Cardiac septum (tissue), 1 donor: Measurements from ENCODE around the gene TUBA4A. TPM values are rescaled to one million over a fixed set of nuclear protein-coding genes. Genes with fewer than 3 reads are reported as not detected.
"Not testable (repeated sequence)": the region's sequence is repeated elsewhere in the genome, so short reads cannot be mapped to it uniquely, and the experiment has no call there.

Experiments
- DNase-seq: peaks from one replicate; pipeline ENCODE4 v3.0.0-alpha.2; 2020; ENCODE audit warnings: low spot score
- intact Hi-C: fragments of 100-400 bp; cut with DNase I; formaldehyde crosslinking; loops from one replicate; pipeline ENCODE4 v1.14.0; 2022
- total RNA-seq: library from RNA; stranded (reverse); fragmentation: NEBNext Ultra II Directional; extraction: Animal tissue kit (Norgen Biotek cat#: 25700); gene quantifications from one replicate; pipeline ENCODE4 v1.2.1, GENCODE V29; 2021
- donor health status: DM: no; HTN: no; CAD: no.

The TUBA4A gene
- total RNA-seq, 1 donor from 2014 or later: 164 TPM

DNA sequence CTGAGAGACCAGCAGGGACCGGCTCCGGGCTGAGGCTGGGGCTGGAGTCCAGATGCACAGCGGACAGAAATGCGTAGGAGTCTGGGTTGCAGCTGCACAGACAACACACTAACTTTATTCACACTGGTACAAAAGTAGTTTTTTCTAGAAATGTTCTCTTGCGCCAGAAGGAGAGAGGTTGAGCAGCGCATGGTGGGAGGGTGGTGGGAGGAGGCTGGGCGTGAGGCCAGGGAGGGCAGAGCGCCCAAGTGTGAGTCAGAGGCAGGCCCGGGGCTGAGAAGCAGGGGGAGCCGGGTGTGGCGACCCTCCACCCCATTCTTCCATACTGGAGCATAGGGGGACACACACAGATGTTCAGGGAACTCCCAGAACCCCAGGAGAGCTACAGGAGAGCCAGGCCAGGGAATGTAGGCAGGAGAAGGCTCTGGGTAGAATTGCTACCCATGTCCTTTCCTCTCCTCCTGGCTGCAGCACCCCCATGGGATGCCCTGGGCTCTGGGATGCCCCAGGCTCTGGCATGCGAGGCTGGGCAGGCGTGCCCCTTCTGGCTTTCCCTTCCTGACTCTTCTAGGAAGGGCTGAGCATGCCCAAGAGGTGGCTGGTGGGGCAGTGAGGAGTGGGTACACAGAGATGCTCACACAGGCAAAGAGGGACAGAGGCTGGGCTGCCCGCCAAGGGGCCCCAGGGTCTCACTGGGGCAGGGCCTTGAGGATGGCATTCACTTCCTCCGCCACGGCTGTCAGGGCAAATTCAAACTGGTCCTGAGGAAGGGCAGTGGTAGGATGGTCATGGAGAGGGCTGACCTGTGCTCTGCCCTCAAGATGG, 36.0 kb upstream of the TUBA4A start:
- intact Hi-C loops: loop anchor here (5.0 kb wide), 1 partner anchor 42 kb away; the partner anchor contains the start of genes GLB1L and STK16
- DNase-seq: peak; percentile 79

- intact Hi-C loops: no loop called here
- DNase-seq: peak; percentile 29
Measured at GRCh38 chr2:219289195-219289536, 35.4 kb upstream of the TUBA4A start.

- peak; percentile 55 for DNase-seq
- intact Hi-C loops: no loop called here
Measured at GRCh38 chr2:219287580-219288265, 34.0 kb upstream of the TUBA4A start.

GRCh38 chr2:219287116-219287440, 33.4 kb upstream of the TUBA4A start:
- intact Hi-C loops, DNase-seq: not testable (repeated sequence)

DNA sequence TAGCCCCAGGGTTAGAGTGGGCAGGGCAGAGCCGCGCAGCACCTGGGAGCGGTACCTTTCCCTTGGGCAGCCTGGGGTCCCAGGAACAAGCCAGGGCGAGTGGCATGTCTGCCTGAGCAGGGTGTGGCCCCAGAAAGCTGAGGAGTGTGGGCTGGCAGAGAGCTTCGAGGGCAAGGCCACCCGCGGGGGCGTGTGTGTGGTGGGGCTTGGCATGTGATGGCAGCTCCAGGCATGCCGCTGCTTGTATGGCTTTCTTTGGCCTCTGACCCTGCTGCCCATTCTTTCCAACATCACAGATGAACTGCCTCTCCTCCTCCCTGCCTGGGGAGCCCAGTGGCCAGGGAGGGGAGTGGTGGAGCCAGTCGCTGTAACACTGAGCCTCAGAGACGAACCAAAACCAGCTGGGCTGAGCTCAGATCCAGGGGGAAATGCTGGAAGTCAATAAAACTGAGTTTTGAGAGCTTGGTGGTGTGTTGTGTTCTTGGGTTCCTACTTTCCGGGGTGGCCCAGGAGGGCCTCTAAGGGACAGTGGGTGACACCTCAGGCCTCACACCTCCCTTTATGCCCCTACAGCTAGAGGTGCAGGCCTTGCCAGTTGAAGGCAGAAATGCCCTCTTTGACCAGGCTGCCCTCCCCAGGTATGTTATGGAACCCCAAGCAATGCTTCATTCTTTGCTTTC, 32.9 kb upstream of the TUBA4A start:
- peak; percentile 74 for DNase-seq
- intact Hi-C loops: no loop called here

DNA sequence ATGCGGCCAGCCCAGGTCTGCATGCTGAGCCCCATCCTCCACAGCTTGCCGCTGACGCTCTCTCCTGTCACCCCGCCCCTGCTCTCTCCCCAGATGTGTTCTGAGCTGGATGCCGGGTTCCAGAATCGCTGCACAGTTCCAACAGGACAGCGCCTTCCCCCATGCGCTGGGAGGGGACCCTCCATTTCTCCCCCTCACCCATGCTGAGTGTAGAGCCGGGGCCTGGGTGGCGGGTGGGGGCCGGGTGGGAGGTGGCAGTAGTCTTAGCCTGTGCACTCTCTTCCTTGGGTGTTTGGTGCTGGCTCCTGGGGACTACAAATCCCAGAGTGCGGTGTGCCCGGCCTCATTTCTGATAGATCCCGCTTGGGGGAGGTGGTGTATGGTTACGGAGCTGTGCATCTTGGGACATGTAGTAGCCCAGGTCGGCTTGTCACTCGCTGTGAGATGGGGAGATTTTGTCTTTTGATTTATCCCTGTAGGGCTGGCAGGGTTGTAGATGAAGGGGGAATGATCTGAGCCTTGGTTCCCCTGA, 32.2 kb upstream of the TUBA4A start:
- peak; percentile 69 for DNase-seq
- intact Hi-C loops: no loop called here

GRCh38 chr2:219285373-219285735, 31.6 kb upstream of the TUBA4A start:
- intact Hi-C loops: no loop called here
- DNase-seq: no peak

DNA sequence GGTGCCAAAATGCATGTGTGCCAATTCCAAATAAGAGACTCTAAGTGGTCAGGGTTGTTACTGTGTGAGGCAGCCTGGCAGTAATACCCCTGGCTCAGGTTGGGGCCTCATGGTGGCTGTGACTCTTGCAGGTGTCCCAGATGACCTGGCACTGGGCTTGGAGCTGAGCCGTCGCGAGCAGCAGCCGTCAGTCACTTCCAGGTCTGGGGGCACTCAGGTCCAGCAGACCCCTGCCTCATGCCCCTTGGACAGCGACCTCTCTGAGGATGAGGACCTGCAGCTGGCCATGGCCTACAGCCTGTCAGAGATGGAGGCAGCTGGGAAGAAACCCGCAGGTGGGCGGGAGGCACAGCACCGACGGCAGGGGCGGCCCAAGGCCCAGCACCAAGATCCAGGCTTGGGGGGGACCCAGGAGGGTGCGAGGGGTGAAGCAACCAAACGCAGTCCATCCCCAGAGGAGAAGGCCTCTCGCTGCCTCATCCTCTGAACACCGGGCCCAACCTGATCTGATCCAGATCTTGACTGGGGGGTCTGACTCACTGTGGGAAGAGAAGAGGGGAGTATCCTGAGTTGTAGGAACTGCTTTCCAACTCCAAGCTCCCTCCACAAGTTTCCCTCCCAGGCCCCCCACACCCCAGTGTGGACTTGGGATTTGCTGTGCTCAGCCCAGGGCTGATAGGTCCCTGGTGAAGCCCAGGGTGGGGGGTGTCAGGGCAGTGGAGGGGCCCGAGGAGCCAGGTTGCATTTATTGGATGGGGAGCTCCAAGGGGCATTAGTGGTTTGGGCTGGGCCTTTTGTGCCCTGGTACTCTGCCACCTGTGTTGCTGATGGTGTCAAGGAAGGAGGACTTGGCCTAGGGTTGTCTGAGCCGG, 31.0 kb upstream of the TUBA4A start:
- intact Hi-C loops: loop anchor here (5.0 kb wide), 1 partner anchor 103 kb away; the partner anchor contains the start of gene DNPEP
- DNase-seq: no peak

DNA sequence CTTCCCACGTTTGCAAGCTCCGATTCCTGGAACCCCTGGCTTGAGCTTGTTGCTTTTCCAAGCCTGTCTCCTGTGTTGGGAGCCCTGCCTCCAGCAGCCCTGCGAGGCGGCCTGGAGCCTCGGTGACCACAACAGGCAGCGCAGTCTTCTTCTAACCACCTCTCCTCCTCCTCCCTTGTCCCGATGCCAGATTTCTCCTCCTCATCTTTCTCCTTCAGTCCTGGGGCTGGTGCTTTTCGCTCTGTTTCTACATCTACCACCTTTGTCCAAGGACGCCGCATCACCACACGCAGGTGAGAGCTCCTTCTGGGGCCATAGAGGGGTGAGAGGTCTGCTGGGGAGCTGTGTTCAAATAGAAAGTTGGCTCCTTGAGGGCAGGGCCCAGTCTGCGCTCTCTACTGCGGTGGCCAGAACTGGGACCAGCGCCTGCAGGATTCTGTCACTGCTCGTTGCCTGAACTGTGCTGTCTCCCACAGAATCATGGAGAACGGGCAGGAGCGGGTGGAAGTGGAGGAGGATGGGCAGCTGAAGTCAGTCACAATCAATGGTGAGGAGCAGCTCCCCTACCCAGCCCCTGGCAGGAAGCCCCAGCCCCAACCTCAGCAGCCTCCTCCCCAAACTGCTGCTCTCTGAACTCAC, 29.3 kb upstream of the TUBA4A start:
- DNase-seq: peak; percentile 68
- intact Hi-C loops: loop anchor here (5.0 kb wide), 1 partner anchor 104 kb away; the partner anchor contains the start of gene DNPEP

GRCh38 chr2:219282375-219282774, 28.7 kb upstream of the TUBA4A start:
- intact Hi-C loops: loop anchor here (5.0 kb wide), 1 partner anchor 105 kb away; the partner anchor contains the start of gene DNPEP
- DNase-seq: peak; percentile 17

- intact Hi-C loops: loop anchor here (5.0 kb wide), 1 partner anchor 106 kb away; the partner anchor contains the start of gene DNPEP
- DNase-seq: no peak
Measured at GRCh38 chr2:219281588-219281987, 27.9 kb upstream of the TUBA4A start.

DNA sequence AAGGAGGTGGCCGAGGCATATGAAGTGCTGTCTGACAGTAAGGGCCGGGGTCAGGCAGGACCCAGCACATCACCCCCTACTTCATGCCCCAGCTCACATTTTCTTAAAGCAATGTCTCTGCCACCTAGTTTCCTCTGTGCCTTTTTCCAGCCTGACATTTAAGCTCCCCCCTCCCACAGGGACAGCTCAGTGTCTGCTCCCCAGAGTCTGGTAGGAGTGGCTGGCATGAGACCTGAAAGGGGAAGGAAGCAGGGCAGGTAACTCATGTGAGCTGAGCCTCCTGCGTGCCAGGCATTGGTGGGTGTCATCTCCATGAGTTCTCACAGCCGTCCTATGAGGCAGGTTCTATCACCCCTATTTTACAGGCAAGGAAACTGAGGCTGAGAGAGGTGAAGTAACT, 26.9 kb upstream of the TUBA4A start:
- intact Hi-C loops: loop anchor here (5.0 kb wide), 1 partner anchor 107 kb away; the partner anchor contains the start of gene DNPEP
- DNase-seq: no peak

DNA sequence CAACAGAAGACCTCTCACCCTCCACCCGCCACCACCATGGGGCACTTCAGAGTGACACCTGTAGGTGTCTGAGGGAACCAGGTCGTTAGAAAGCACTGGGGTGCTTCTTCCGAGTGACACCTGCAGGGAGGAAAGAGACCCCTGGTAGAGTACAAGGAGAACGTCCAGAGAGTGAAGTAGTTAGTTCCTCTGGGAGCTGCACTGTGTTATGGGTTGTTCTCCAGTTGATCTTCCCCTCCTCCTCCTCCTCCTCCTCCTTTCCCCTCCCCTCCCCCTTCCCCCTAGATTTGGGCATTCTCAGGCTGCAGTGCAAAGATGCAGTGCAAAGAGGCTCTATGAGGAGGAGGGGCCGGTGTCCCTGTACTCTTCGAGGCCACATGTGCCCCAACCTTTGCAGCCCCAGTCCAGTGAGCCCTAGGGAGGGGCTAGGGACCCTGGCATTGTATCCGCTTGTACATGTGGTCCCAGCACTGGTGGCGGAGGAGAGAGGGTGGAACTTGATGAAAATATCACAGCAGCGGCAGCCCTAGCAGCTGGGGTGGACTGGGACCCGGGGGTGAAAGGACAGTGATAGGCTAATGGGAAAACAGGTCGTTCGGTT, 26.3 kb upstream of the TUBA4A start:
- intact Hi-C loops: loop anchor here (1.0 to 5.0 kb wide), 3 partner anchors 27 to 107 kb away; partner anchors contain the start of genes DNPEP, TUBA4A and TUBA4B
- no peak for DNase-seq

DNA sequence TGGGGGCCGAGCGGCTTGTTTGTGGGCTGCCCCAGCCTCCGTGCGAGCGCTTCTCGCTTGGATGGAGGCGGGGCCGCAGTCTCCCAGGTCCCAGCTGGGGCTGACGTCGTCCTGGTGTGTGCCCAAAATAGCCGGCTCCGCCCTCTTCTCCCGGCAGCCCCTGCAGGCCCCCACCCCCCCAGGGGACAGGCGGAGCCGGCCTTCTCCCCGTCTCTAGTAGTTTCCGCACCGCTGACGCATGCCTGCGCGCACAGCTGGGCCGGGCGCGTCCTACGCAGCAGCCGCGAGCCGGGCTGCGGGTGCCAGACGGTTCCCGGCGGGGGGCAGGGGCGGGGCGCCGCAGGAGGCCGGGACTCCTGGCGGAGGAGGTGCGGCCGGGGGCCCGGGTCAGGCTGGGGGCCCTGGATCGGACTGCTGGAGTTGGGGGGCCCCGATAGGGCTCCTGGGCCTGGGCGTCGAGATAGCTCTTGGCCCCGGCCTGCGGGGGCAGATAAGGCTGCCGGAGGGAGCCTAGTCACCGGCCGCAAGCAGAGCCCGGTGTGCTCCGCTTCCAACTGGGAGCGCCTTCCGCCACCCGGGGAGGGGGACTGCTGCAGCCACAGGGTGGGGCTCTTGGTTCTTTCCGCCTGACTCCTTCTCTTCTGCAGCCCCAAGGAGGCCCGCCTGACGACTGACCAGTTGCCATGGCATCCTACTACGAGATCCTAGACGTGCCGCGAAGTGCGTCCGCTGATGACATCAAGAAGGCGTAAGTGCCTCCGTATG, 25.6 kb upstream of the TUBA4A start, which contains the start of gene DNAJB2:
Gene DNAJB2 (plus strand): TSS at position 216 of the 765 bp plus-strand sequence. CDS start 468 bp downstream, at position 684.
- intact Hi-C loops: loop anchor here (1.0 to 2.0 kb wide), 2 partner anchors 27 to 102 kb away; partner anchors contain the start of genes TUBA4A and TUBA4B

GRCh38 chr2:219278655-219279150, 25.0 kb upstream of the TUBA4A start:
- intact Hi-C loops: loop anchor here (1.0 to 2.0 kb wide), 2 partner anchors 26 to 101 kb away; partner anchors contain the start of genes TUBA4A and TUBA4B
- DNase-seq: no peak

More for the DNA sequence above, 25.6 kb upstream of the TUBA4A start, which contains the start of gene DNAJB2:
- DNase-seq: peak; percentile 100
